ENCODE measurements around the gene TSPYL2. TPM values are rescaled to one million over a fixed set of nuclear protein-coding genes. Genes with fewer than 3 reads are reported as not detected.

The TSPYL2 gene
- total RNA-seq, 1 donor from 2014 or later, result 31.5 TPM

DNA sequence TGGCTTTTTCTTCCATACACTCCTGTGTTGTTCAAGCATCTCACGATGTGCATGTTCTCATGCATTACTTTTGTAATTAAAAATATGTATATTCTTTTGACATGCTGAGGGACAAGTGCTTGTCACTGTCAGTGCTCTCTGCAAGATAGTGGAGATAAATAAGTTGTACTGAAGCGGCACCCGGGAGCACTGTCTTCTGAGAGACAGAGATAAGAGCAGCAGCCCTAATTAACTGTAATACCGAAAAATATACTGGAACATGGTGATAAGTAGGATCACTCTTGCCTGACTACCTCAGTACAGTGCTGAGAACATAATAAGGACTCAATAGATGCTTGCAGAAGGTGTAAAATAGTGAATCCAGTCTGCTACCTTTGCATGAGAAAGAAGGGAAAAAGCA is 42.9 kb upstream of the TSPYL2 start:
- H3K27me3 ChIP-seq (ENCODE audit: insufficient read depth, low read length), result no peaks in the 10 kb centered on the region
- Mint-ChIP-seq H3K4me3 (ENCODE audit: unreplicated experiment) (no peak overlapping the region), H3K9me3 (ENCODE audit: unreplicated experiment) (no peaks in the 10 kb centered on the region), H3K27me3 (ENCODE audit: low read depth, unreplicated experiment) (peaks cover 7% of the 10 kb centered on the region), H3K27ac (ENCODE audit: unreplicated experiment) (no peak overlapping the region), H3K4me1 (ENCODE audit: low read depth, unreplicated experiment) (no peaks in the 10 kb centered on the region), H3K36me3 (ENCODE audit: low read depth, unreplicated experiment) (no peaks in the 10 kb centered on the region)
- no peak overlapping the region for H3K9ac ChIP-seq (ENCODE audit: low read length)
- no peaks in the 10 kb centered on the region for H3K79me2 ChIP-seq (ENCODE audit: insufficient read depth, low read length)
- no peak overlapping the region for H3K27ac ChIP-seq (ENCODE audit: low read depth, low read length)
- no peak overlapping the region for H3K4me2 ChIP-seq (ENCODE audit: low read length)
- no peaks in the 10 kb centered on the region for H3K36me3 ChIP-seq (ENCODE audit: insufficient read depth, low read length)
- no peaks in the 10 kb centered on the region for H4K20me1 ChIP-seq (ENCODE audit: insufficient read depth, low read length)
- H3K4me1 ChIP-seq (ENCODE audit: insufficient read depth, low read length), result no peaks in the 10 kb centered on the region
- FAIRE-seq, result no peak
- no peak overlapping the region for H2AFZ ChIP-seq (ENCODE audit: low read depth, low read length)
- no peak for DNase-seq (ENCODE audit: low read depth)
- H3K4me3 ChIP-seq (ENCODE audit: insufficient read depth, low read depth, low read length), result no peak overlapping the region
- TF ChIP-seq EZH2 (IDR thresholded peaks at IDR 0.05; ENCODE audit: insufficient read depth, low read length), result no peak
- TF ChIP-seq, protein P1, sequence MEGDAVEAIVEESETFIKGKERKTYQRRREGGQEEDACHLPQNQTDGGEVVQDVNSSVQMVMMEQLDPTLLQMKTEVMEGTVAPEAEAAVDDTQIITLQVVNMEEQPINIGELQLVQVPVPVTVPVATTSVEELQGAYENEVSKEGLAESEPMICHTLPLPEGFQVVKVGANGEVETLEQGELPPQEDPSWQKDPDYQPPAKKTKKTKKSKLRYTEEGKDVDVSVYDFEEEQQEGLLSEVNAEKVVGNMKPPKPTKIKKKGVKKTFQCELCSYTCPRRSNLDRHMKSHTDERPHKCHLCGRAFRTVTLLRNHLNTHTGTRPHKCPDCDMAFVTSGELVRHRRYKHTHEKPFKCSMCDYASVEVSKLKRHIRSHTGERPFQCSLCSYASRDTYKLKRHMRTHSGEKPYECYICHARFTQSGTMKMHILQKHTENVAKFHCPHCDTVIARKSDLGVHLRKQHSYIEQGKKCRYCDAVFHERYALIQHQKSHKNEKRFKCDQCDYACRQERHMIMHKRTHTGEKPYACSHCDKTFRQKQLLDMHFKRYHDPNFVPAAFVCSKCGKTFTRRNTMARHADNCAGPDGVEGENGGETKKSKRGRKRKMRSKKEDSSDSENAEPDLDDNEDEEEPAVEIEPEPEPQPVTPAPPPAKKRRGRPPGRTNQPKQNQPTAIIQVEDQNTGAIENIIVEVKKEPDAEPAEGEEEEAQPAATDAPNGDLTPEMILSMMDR (IDR thresholded peaks at IDR 0.05; ENCODE audit: insufficient read depth, low read depth, low read length), result no peak
- no peaks in the 10 kb centered on the region for H3K9me3 ChIP-seq (ENCODE audit: insufficient read depth, low read depth, low read length)

DNA sequence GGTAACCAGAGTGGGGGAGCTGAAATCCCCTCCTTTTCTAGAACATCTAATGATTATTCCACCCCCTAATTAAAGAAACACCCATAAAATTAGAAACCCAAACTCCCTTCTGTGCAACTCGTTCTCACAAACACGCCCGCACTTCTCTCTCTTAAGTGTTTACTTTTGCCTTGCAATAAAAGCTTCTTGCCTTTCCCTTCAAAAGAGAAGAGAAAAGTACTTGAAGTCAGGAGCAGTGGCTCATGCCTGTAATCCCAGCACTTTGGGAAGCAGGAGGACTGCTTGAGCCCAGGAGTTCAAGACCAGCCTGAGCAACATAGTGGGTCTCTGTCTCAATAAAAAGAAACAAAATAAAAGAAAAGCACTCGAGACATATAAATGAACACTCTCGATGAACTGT is 37.2 kb upstream of the TSPYL2 start:
- DNase-seq (ENCODE audit: low read depth) (no peak), FAIRE-seq (peak; percentile 41)
- Histone ChIP-seq H3K27me3 (ENCODE audit: insufficient read depth, low read length) (no peaks in the 10 kb centered on the region), H3K4me3 (ENCODE audit: insufficient read depth, low read depth, low read length) (no peak overlapping the region), H4K20me1 (ENCODE audit: insufficient read depth, low read length) (peaks cover 4% of the 10 kb centered on the region), H3K27ac (ENCODE audit: low read depth, low read length) (no peak overlapping the region), H3K36me3 (ENCODE audit: insufficient read depth, low read length) (no peaks in the 10 kb centered on the region), H2AFZ (ENCODE audit: low read depth, low read length) (no peak overlapping the region), H3K79me2 (ENCODE audit: insufficient read depth, low read length) (peaks cover 11% of the 10 kb centered on the region), H3K9me3 (ENCODE audit: insufficient read depth, low read depth, low read length) (no peaks in the 10 kb centered on the region), H3K9ac (ENCODE audit: low read length) (no peak overlapping the region), H3K4me1 (ENCODE audit: insufficient read depth, low read length) (peaks cover 7% of the 10 kb centered on the region), H3K4me2 (ENCODE audit: low read length) (no peak overlapping the region)
- Mint-ChIP-seq H3K36me3 (ENCODE audit: low read depth, unreplicated experiment) (no peaks in the 10 kb centered on the region), H3K9me3 (ENCODE audit: unreplicated experiment) (no peaks in the 10 kb centered on the region), H3K4me1 (ENCODE audit: low read depth, unreplicated experiment) (peaks cover 2% of the 10 kb centered on the region), H3K27me3 (ENCODE audit: low read depth, unreplicated experiment) (peaks cover 5% of the 10 kb centered on the region), H3K27ac (ENCODE audit: unreplicated experiment) (no peak overlapping the region), H3K4me3 (ENCODE audit: unreplicated experiment) (no peak overlapping the region)
- no peak for TF ChIP-seq EZH2 (IDR thresholded peaks at IDR 0.05; ENCODE audit: insufficient read depth, low read length)

DNA sequence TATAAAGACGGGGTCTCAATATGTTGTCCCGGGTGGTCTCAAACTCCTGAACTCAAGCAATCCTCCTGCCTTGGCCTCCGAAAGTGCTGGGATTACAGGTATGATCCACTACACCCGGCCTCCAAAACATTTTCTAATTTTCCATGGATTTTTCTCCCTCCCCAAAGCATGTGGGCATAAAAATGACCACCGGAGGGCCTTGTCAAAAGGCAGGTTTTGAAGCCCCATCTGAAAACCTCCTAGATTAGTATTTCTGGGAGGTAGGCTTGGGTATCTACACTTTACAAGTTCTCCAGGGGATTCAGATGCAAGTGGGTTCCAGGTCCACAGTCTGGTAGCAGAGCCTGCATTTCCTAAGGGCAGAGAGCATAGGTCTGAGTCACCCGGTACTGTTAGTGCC is 34.9 kb upstream of the TSPYL2 start:
- peaks cover 19% of the 10 kb centered on the region for H3K4me1 ChIP-seq (ENCODE audit: insufficient read depth, low read length)
- H3K79me2 ChIP-seq (ENCODE audit: insufficient read depth, low read length), result peaks cover 33% of the 10 kb centered on the region
- H4K20me1 ChIP-seq (ENCODE audit: insufficient read depth, low read length), result peaks cover 25% of the 10 kb centered on the region
- H3K36me3 ChIP-seq (ENCODE audit: insufficient read depth, low read length), result no peaks in the 10 kb centered on the region
- TF ChIP-seq, protein P1 (IDR thresholded peaks at IDR 0.05; ENCODE audit: insufficient read depth, low read depth, low read length), result peak; percentile 26
- TF ChIP-seq EZH2 (IDR thresholded peaks at IDR 0.05; ENCODE audit: insufficient read depth, low read length), result no peak
- Mint-ChIP-seq H3K4me1 (ENCODE audit: low read depth, unreplicated experiment) (peaks cover 5% of the 10 kb centered on the region), H3K9me3 (ENCODE audit: unreplicated experiment) (no peaks in the 10 kb centered on the region), H3K4me3 (ENCODE audit: unreplicated experiment) (peak overlapping the region; percentile 60), H3K36me3 (ENCODE audit: low read depth, unreplicated experiment) (no peaks in the 10 kb centered on the region), H3K27me3 (ENCODE audit: low read depth, unreplicated experiment) (peaks cover 5% of the 10 kb centered on the region), H3K27ac (ENCODE audit: unreplicated experiment) (no peak overlapping the region)
- H3K9ac ChIP-seq (ENCODE audit: low read length), result no peak overlapping the region
- H2AFZ ChIP-seq (ENCODE audit: low read depth, low read length), result no peak overlapping the region
- DNase-seq (ENCODE audit: low read depth), result no peak
- H3K9me3 ChIP-seq (ENCODE audit: insufficient read depth, low read depth, low read length), result no peaks in the 10 kb centered on the region
- no peak overlapping the region for H3K4me3 ChIP-seq (ENCODE audit: insufficient read depth, low read depth, low read length)
- H3K4me2 ChIP-seq (ENCODE audit: low read length), result no peak overlapping the region
- H3K27ac ChIP-seq (ENCODE audit: low read depth, low read length), result no peak overlapping the region
- H3K27me3 ChIP-seq (ENCODE audit: insufficient read depth, low read length), result no peaks in the 10 kb centered on the region
- no peak for FAIRE-seq

All from astrocyte (in vitro differentiated cells and primary cell).